Measurements from ENCODE around the gene FSD1. TPM values are rescaled to one million over a fixed set of nuclear protein-coding genes. Genes with fewer than 3 reads are reported as not detected.
"Not testable (repeated sequence)": the region's sequence is repeated elsewhere in the genome, so short reads cannot be mapped to it uniquely, and the experiment has no call there.

Gene FSD1
- total and polyA plus RNA-seq, 2 experiments from 2014 or later: 5.8 TPM

DNA sequence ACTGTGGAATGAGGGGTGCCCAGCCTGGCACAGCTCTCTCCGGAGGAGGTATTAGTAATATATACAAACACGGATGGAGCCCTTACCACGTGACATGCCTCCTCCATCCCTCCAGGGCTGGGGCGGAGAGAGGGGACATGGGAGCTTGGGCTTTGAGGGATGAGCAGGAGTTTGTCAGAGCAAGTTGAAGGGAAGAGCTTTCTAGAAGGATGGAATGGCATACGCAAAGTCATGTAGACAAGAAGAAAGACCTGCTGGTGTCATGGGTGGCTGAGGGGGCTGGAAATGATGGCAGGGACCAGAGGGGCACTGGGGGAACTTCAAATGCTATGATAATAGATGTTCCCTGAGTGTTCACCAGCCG lies 41.6 kb downstream of the FSD1 start:
- no peaks in the 10 kb centered on the region for H3K9me3 ChIP-seq (ENCODE audit: low read depth)
- H3K9me2 ChIP-seq (ENCODE audit: insufficient read depth): no peaks in the 10 kb centered on the region
- H3K9ac ChIP-seq: no peak overlapping the region
- no peak overlapping the region for H3K4me3 ChIP-seq
- H3F3A ChIP-seq (ENCODE audit: insufficient read depth): no peaks in the 10 kb centered on the region
- TF ChIP-seq EZH2 (IDR thresholded peaks at IDR 0.05; ENCODE audit: insufficient read depth, poor library complexity, severe bottlenecking) (no peak), EZH2phosphoT487 (IDR thresholded peaks at IDR 0.05; ENCODE audit: insufficient read depth, low read depth) (no peak)
- no peaks in the 10 kb centered on the region for H3K27me3 ChIP-seq (replicated peaks; ENCODE audit: insufficient read depth)
- H2AFZ ChIP-seq: no peak overlapping the region
- 0 out of 2 replicates have a peak, but pooled peaks cover 4% of the 10 kb centered on the region for H3K4me1 ChIP-seq (ENCODE audit: insufficient read depth)
- H3K79me2 ChIP-seq (ENCODE audit: insufficient read depth): no peaks in the 10 kb centered on the region
- no peak for DNase-seq
- in situ Hi-C loops (cut with MboI): no loop called here
- WGBS, 2 experiments (ENCODE audit: low coverage in 1 of 2, low lambda C conversion rate in 2 of 2, missing lambda C conversion rate in 2 of 2): 93 to 96% methylated on average over 6 of the region's 6 CpGs
- no peak overlapping the region for H3K27ac ChIP-seq
- no peak overlapping the region for H3K4me2 ChIP-seq (ENCODE audit: unreplicated experiment)
- H4K20me1 ChIP-seq (ENCODE audit: insufficient read depth): no peaks in the 10 kb centered on the region
- H3K36me3 ChIP-seq (ENCODE audit: low read depth): no peaks in the 10 kb centered on the region

DNA sequence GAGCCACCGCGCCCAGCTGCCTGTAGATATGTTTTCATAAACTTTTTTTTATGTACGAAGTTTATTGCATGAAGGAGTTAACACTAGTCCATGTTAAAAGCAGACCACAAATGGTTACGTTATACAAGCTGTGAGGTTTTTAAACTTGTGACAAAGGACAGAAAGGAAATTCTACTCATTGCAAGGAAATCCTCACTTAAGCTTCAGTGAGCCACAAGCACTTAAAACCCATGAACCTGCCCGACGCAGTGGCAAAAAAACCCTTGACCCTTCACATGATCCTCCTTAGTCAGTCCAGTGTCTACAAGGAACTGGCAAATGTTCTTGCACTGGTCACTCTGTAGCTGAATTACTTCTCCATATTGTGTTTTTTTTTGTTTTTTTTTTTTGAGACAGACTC lies 43.1 kb downstream of the FSD1 start:
- TF ChIP-seq EZH2phosphoT487 (IDR thresholded peaks at IDR 0.05; ENCODE audit: insufficient read depth, low read depth) (no peak), EZH2 (IDR thresholded peaks at IDR 0.05; ENCODE audit: insufficient read depth, poor library complexity, severe bottlenecking) (no peak)
- DNase-seq: no peak
- no peaks in the 10 kb centered on the region for H4K20me1 ChIP-seq (ENCODE audit: insufficient read depth)
- no peak overlapping the region for H2AFZ ChIP-seq
- no peak overlapping the region for H3K9ac ChIP-seq
- no peaks in the 10 kb centered on the region for H3K4me1 ChIP-seq (ENCODE audit: insufficient read depth)
- H3K27ac ChIP-seq: no peak overlapping the region
- H3K9me2 ChIP-seq (ENCODE audit: insufficient read depth): no peaks in the 10 kb centered on the region
- no peaks in the 10 kb centered on the region for H3K9me3 ChIP-seq (ENCODE audit: low read depth)
- H3K27me3 ChIP-seq (replicated peaks; ENCODE audit: insufficient read depth): no peaks in the 10 kb centered on the region
- no peaks in the 10 kb centered on the region for H3K36me3 ChIP-seq (ENCODE audit: low read depth)
- WGBS, 2 experiments (ENCODE audit: low coverage in 1 of 2, low lambda C conversion rate in 2 of 2, missing lambda C conversion rate in 2 of 2): 83 to 85% methylated on average over 6 of the region's 6 CpGs
- no peak overlapping the region for H3K4me3 ChIP-seq
- H3F3A ChIP-seq (ENCODE audit: insufficient read depth): peaks cover 4% of the 10 kb centered on the region; the same call in 1 of the 2 replicates
- H3K4me2 ChIP-seq (ENCODE audit: unreplicated experiment): no peak overlapping the region
- in situ Hi-C loops (cut with MboI): no loop called here
- H3K79me2 ChIP-seq (ENCODE audit: insufficient read depth): no peaks in the 10 kb centered on the region

DNA sequence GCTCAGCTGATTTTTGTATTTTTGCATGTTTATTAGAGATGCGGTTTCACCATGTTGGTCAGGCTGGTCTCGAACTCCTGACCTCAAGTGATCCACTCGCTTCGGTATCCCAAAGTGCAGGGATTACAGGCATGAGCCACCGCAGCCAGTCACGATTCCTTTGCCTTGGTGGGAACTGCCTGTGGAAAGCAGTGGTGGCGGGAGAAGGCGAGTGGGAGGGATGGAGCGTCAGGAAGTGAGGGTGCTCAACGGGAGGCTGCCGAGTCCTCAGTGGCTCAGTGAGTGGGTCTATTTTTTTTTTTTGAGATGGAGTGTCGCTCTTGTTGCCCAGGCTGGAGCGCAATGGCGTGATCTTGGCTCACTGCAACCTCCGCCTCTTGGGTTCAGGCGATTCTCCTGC lies 44.8 kb downstream of the FSD1 start:
- H3K27me3 ChIP-seq (replicated peaks; ENCODE audit: insufficient read depth); H3F3A ChIP-seq (ENCODE audit: insufficient read depth); H3K4me3 ChIP-seq; H3K9me2 ChIP-seq (ENCODE audit: insufficient read depth); in situ Hi-C loops (cut with MboI); H3K4me2 ChIP-seq (ENCODE audit: unreplicated experiment); H3K9me3 ChIP-seq (ENCODE audit: low read depth); H3K9ac ChIP-seq; H2AFZ ChIP-seq; H3K79me2 ChIP-seq (ENCODE audit: insufficient read depth); H3K4me1 ChIP-seq (ENCODE audit: insufficient read depth); H3K27ac ChIP-seq; DNase-seq; H4K20me1 ChIP-seq (ENCODE audit: insufficient read depth); H3K36me3 ChIP-seq (ENCODE audit: low read depth): not testable (repeated sequence)
- WGBS, 2 experiments (ENCODE audit: low coverage in 1 of 2, low lambda C conversion rate in 2 of 2, missing lambda C conversion rate in 2 of 2): 89 to 92% methylated on average over 16 of the region's 16 CpGs

DNA sequence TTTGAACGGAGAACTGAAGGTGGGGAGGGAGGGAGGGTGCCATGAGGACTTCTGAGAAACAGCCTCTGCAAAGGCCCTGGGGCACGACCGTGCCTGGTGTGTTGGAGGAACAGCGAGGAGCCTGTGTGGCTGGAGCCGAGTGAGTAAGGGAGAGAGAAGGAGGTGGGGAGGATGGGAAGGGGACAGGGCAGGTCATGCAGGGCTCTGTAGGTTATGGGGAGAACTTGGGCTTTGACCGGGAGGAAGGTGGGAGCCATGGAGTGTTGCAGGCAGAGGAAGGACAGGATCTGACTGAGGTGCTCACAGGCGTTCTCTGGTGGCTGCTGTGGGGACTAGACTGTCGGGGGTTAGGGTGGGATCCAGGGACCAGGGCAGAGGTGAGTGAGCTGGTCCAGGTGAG lies 45.7 kb downstream of the FSD1 start:
- H3K27ac ChIP-seq: no peak overlapping the region
- in situ Hi-C loops (cut with MboI): no loop called here
- H3K36me3 ChIP-seq (ENCODE audit: low read depth): no peaks in the 10 kb centered on the region
- H3K27me3 ChIP-seq (replicated peaks; ENCODE audit: insufficient read depth): no peaks in the 10 kb centered on the region
- H3K79me2 ChIP-seq (ENCODE audit: insufficient read depth): no peaks in the 10 kb centered on the region
- no peaks in the 10 kb centered on the region for H3K9me3 ChIP-seq (ENCODE audit: low read depth)
- H3K4me1 ChIP-seq (ENCODE audit: insufficient read depth): no peaks in the 10 kb centered on the region
- no peaks in the 10 kb centered on the region for H4K20me1 ChIP-seq (ENCODE audit: insufficient read depth)
- DNase-seq: no peak
- TF ChIP-seq EZH2 (IDR thresholded peaks at IDR 0.05; ENCODE audit: insufficient read depth, poor library complexity, severe bottlenecking) (no peak), EZH2phosphoT487 (IDR thresholded peaks at IDR 0.05; ENCODE audit: insufficient read depth, low read depth) (no peak)
- no peak overlapping the region for H3K4me2 ChIP-seq (ENCODE audit: unreplicated experiment)
- H3K4me3 ChIP-seq: no peak overlapping the region
- no peak overlapping the region for H3K9ac ChIP-seq
- WGBS, 2 experiments (ENCODE audit: low coverage in 1 of 2, low lambda C conversion rate in 2 of 2, missing lambda C conversion rate in 2 of 2): 74 to 84% methylated on average over 3 to 8 of the region's 8 CpGs
- no peak overlapping the region for H2AFZ ChIP-seq
- peaks cover 9% of the 10 kb centered on the region; the same call in 1 of the 2 replicates for H3F3A ChIP-seq (ENCODE audit: insufficient read depth)
- H3K9me2 ChIP-seq (ENCODE audit: insufficient read depth): no peaks in the 10 kb centered on the region

DNA sequence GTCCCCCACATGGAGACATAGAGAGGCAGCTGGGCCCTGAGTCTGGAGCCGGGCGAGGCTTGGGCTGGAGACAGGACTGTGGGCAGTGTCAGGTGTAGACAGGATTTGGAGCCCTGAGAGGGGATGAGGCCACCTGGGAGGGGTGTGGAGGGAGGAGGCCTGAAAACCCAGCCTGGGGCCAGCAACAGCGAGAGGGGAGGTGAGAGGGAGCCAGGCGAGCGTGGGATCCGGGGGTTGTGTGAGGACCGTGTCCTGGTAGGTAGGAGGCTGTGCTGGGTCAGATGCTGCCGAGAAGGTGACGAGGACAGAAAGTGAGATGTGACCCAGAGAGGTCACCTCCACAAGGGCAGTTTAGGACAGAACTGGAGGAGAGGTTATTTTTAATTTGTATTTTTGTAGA lies 46.3 kb downstream of the FSD1 start:
- Histone ChIP-seq H3K9me3 (ENCODE audit: low read depth) (no peaks in the 10 kb centered on the region), H3K9me2 (ENCODE audit: insufficient read depth) (no peaks in the 10 kb centered on the region), H3K4me1 (ENCODE audit: insufficient read depth) (no peaks in the 10 kb centered on the region), H4K20me1 (ENCODE audit: insufficient read depth) (no peaks in the 10 kb centered on the region), H3K4me2 (ENCODE audit: unreplicated experiment) (no peak overlapping the region), H3K4me3 (no peak overlapping the region), H3K9ac (no peak overlapping the region), H3F3A (ENCODE audit: insufficient read depth) (peaks cover 9% of the 10 kb centered on the region; the same call in 1 of the 2 replicates), H3K79me2 (ENCODE audit: insufficient read depth) (no peaks in the 10 kb centered on the region), H3K36me3 (ENCODE audit: low read depth) (no peaks in the 10 kb centered on the region), H2AFZ (no peak overlapping the region), H3K27ac (no peak overlapping the region), H3K27me3 (replicated peaks; ENCODE audit: insufficient read depth) (no peaks in the 10 kb centered on the region)
- TF ChIP-seq EZH2 (IDR thresholded peaks at IDR 0.05; ENCODE audit: insufficient read depth, poor library complexity, severe bottlenecking) (no peak), EZH2phosphoT487 (IDR thresholded peaks at IDR 0.05; ENCODE audit: insufficient read depth, low read depth) (no peak)
- in situ Hi-C loops (cut with MboI): no loop called here
- DNase-seq: no peak
- WGBS, 2 experiments (ENCODE audit: low coverage in 1 of 2, low lambda C conversion rate in 2 of 2, missing lambda C conversion rate in 2 of 2): 94 to 97% methylated on average over 8 to 9 of the region's 9 CpGs
